Lung microvascular endothelial cell (primary cell): ENCODE results near the gene CFAP53. TPM values are rescaled to one million over a fixed set of nuclear protein-coding genes. Genes with fewer than 3 reads are reported as not detected.
A peak's percentile ranks its signal among the peaks of the same experiment; 100 is the strongest.

Experiments
- DNase-seq, 2 donors: peaks; one replicate each; pipeline versions ENCODE4 v3.0.0 to v3.0.0-alpha.2; 2010; ENCODE audit warnings: low read depth in 2 of 2
- total RNA-seq: library from RNA; depleted of rRNA; stranded (reverse); fragments of >200 nt; gene quantifications from 2 replicates; pipeline ENCODE4 v1.2.1, GENCODE V29; 2014

The CFAP53 gene
- total RNA-seq, 1 donor from 2014 or later, result 0.20 TPM

DNA sequence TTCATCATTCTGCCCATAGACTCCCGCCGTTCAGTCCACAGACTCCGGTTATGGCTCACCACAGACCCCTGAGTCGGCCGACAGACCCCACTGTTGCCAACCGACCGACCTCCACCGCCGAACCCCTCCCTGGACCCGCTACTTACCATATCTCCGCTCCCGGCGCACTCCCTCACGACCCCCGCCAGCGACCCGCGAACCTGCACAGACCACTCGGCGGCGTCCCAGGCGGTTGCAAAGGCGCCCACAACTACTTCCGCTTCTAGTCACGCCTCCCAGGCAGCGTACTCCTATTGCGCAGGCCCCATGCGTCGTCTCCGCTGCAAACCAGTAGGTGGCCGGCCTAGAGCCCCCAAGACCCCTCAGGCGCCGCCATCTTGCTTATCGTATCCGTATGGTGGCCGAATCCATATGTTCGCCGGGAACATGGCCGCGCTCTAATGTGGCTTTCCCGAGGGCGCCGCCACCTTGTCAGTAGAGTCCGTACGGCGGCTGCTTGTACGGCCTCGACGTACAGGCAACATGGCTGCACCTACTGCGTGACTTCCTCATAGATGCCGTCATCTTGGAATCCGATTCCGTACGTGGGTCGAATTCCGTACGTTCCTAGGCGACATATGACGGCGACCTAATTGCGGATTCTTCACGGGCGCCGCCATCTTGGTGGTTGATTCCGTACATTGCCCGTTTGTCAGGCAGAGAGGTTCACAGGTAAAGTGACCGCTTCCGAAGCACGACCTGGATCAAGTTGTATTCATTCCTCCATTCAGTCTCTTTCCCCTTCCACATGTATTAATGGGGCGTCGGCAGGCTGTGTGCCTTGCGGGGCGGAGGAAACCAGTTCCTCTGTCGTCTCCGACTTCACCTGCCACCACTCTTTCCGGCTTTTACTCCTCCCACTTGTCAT is 21.4 kb upstream of the CFAP53 start, which contains the start of gene CXXC1:
Gene CXXC1, minus strand, starts transcription at position 252 of the 907 bp plus-strand sequence. Its CDS starts 103 bp downstream, at position 149.
- DNase-seq, result peak; percentile 100

- peak in 1 of 2 donors; percentile 14 for DNase-seq
Measured at GRCh38 chr18:50287028-50287440, 20.7 kb upstream of the CFAP53 start.

DNA sequence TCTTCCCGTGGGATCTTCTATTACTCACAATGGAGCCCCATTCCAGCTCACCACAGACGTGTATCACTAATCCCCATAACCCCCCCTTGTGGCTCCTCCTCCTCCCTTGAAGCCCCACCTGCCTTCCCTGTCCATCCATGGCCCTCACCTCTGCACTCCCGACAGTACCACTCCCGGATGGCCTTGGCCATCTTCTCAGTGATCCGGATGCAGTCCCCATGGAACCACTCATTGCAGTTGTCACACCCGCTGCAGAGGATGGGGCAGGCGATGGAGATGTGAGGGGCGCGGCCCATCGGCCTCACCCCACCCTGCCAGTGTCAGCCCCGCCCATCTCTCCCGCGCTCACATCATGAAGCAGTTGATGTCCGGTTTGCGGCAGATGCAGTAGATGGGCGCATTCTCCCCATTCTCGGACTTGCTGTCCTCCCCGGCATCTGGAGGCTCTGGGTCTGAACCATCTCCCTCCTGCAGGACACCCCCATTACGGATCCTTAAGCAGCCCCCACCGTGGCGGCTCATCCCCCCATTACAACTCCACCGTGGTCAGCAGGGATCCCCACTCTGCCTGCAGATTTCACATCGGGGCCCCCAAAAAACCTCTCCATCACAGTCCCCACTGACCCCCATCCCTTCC is 20.2 kb upstream of the CFAP53 start:
- DNase-seq, result peak; percentile 21 to 25

DNA sequence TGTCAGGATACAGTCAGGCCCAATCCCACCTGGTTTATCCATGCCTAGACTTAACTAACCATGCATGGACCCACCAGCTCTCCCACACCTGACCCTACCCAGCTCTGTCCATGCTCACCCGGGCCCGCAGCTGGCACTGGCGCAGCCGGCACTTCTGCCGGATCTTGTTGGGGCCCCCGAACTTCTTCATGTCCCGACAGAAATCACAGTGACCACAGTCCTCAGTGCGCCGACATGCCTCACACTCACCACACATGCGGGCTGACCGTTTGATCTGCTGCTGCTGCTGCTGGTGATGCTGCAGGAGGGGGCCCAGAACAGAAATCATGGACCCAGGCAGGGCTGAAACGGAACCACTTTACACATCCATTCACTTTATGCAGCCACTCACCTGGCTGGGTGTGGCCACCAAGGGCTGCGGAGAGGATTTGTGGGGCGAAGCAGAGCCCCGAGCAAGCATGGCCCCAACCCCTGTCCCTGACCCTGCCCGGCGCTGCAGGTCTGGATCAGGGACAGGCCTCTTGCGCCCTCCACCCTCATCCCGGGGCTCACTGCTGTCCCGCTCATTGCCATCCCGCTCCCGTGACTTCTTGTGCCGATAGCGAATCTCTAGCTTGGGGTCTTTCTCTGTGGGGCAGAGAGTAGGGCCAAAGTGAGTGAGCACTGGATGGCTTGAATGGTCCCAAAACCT is 19.5 kb upstream of the CFAP53 start:
- no peak for DNase-seq

- no peak for DNase-seq
Measured at GRCh38 chr18:50285071-50285470, 18.8 kb upstream of the CFAP53 start.

DNA sequence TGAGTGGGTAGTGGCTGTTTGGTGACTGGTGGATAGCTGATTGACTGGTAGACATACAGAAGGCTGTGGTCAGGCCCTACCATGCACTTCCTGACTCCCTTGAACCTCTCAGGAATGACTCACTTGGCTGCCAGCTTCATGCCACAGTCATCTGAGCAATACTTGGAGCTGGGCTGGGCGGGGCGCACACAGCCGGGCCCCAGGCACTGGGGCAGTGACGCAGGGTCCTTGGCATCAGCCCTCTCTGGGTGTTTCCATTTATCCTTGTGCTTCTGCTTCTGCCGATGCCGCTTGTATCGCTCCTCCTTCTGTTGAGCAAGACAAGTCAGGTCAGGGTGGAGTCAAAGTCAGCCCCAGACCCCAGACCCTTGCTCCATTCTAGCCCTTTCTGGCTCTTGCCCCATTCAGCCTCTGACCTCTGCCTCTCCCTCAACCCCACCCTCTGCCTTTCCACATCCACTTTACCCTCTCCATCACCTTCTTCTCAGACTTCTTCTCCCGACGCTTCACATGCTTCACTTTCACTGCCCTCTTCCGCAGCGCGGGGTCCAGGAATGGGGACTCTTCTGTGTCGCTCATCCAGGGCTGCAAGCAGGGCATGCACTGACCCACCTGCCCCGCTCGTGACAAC is 18.1 kb upstream of the CFAP53 start:
- peak in 1 of 2 donors; percentile 43 for DNase-seq

GRCh38 chr18:50283469-50284209 is 17.3 kb upstream of the CFAP53 start:
- DNase-seq, result no peak

DNA sequence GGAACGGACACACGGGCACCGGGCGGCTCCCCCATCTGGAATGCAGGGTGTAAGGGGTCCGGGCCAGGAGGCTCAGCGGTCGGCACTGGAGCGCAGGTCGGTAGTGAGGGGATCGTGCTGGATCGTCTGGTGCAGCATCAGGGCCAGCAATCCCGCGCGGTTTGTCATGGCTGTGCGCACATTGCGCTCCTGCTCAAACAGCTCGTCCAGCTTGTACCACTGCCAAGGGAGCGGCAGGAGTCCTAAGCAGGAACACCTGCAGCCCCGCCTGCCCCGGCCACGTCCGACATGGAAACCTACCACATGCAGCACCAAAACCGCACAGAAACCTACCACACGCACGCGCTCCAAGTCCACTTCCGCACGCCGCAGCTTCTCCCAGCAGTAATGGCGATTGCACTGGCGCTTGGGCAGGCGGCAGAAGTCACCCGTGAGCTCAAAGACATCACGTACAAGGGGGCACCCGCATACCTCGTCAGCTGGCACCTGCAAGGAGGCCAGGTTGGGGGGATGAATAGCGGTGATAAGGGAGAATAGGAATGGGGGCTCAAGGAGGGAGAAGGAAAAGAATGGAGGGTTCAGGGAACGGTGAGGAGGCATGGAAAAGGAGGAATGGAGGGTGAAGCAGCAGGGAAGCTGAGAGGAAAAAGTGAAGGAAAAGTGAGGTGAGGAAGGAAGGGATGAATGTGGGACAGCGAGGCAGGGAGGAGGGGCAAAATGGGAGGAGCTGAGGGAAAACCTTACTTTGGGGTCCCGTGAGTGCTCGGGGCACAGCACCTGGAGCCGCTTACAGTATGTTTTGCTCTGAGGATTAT is 16.4 kb upstream of the CFAP53 start:
- DNase-seq, result no peak

- no peak for DNase-seq
Measured at GRCh38 chr18:50281972-50282520, 15.8 kb upstream of the CFAP53 start.

GRCh38 chr18:50281295-50281971 is 15.1 kb upstream of the CFAP53 start, which contains the start of gene MBD1:
TSS of gene MBD1 (minus strand) at chr18:50281523. CDS start at chr18:50279992, 1,531 bp downstream.
- peak; percentile 99 for DNase-seq

DNA sequence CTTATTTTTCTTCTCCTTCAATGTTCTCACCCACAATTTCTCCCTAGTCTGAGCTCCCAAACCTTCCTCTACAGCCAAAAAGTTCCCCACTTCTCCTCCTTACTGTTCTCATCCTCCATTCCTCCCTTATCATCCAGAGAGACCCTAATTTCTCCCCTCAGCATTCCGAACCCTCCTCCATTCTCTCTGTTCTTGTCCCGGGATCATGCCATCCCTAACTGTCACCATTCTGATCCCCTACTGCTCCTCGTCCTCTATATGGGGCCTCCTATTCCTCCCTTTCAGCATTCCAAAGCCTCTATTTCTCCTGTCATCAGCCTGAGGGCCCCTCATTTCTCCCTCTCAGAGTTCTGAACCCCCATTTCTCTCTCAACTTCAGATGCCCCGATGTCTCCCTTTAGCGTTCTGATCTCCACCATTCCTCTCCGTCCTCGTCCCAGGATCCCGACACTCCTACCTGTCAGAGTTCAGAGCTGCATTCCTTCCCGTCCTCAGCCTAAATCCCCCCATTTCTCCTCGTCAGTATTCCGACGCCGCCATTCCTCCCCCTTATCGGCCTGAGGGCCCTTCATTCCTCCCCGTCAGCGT is 14.5 kb upstream of the CFAP53 start:
- DNase-seq, result no peak

GRCh38 chr18:50279752-50280151 is 13.5 kb upstream of the CFAP53 start:
- no peak for DNase-seq

DNA sequence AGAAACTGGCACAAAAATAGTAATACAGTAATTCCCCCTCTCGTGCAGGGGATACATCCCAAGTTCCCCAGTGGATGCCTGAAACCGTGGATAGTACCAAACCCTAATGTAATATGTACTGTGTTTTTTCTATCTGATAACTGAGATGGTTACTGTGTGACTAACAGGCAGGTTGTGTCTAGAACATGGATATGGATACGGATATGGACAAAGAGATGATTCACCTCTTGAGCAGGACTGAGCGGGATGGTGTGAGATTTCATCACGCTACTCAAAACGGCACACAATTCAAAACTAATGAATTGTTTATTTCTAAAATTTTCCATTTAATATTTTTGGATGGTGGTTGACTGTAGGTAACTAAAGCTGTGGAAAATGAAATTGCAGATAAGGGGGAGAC is 11.6 kb upstream of the CFAP53 start:
- peak; percentile 49 to 80 for DNase-seq

DNA sequence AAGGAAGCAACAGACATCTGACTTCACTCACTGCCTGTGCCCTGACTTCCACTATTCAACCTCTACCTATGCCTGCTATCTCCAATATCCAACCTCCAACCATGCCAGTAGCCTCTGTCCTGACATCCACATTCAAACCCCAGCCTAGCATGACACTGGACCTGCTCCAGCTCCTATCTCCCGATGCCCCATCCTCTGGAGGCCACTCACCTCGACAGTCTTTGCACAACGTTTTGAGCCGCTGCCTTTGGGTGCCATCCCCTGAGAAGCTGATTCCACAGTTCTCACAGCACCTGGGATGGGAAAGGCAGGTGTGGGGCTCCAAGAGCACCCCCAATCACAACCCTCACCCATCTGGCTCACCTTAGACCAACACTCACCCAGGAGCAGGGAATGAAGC is 10.2 kb upstream of the CFAP53 start:
- DNase-seq, result no peak

DNA sequence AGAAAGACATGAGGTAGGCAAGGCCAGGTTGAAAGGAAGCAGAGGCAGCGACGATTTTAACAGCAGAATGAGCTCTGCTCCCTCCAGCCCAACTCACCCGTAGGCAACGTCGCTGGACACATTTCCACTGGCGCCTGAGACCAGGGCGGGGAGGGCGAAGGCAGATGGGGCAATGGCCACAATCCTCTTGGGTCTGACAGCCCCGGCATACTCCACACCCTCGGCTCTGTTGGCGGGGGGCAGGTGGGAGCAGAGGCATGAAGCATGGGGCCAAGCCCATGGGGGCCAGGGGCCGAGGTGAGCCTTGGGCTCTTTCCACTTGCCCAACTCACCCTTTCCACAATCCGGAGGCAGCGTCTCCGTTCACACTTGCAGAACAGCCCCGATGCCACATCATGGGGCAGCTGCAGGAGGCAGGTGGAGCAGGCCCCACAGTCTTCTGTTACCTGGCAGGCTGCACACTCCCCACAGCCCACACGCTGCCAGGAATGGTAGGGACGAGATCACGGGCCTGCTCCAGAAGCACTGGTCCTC is 9.3 kb upstream of the CFAP53 start:
- DNase-seq, result no peak

DNA sequence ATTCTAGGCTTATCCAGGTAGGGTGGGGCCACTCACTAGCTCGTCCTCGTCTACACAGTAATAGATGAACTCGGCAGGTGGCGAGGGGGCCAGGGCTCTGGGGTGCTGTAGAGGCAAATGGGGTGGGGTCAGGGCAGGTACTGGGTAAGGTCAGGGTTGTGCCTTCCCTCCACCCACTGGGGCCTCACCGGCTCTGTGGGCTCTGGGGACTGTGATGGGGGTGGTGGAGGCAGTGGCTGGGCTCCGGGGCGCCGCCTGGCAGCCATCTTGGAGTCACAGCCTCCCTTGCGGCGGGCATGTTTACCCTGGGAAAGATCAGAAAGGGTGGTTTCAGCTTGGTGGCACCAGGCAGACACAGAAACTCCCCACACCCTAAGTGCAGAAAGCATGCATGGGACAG is 8.6 kb upstream of the CFAP53 start:
- DNase-seq, result no peak

- DNase-seq, result no peak
Measured at GRCh38 chr18:50274044-50274442, 7.7 kb upstream of the CFAP53 start.
